ENCODE data around the gene KCNIP4.

- TF ChIP-seq CTCF (IDR thresholded peaks at IDR 0.05) = no peak
- TF ChIP-seq POLR2A (IDR thresholded peaks at IDR 0.05) = no peak
These were observed 1101.3 kb downstream of the KCNIP4 start for GRCh38 chr4:20847124-20847747.

Measured in heart left ventricle (tissue), 13 donors.